ENCODE results near the gene VILL. TPM values are rescaled to one million over a fixed set of nuclear protein-coding genes. Genes with fewer than 3 reads are reported as not detected.

Gene VILL
- total RNA-seq, 1 donor from 2014 or later, result 121 TPM

DNA sequence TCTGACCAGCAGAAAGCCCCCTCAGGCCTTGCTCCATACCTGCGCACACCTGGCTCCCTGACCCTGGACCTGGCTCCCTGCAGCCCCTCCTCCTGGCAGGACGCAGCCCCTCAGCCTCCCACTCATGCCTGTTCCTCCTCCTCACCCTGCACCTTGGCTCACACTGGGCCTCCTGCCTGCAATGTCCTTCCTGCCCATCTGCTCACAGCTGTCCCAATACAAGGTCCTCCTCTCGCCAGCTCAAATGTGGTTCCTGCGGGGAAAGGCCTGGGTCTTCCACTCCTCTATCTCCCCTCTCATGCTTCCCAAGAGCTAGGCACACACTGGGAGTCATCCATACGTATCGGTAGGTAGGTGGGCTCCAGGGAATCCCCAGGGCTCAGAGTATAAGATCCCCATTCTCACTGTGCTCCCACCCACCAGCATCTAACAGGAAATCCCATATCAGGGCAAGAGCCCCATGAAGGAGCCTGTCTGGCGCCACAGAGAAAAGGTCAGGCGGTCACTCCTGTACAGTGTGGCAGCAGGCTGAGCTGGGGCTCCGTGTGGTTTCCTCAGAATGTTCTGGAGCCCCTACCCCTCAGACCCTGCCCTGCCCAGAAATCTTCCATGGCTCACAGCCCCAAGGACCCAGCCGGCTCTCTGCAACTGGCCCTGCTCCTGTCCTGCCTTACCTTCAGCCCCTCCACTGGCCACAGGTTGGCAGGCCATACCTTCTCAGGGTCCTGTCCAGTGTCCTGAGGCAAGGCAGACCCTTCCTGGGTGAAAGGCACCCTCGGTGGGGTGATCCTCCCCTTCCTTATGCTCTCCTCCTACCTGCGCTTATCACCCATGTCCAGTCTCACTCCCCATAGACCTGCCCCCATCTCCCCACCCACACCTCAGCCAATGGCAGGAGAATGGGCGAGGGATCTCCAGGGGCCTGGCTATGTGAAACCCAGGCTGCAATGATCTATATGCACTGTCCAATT is 28.0 kb downstream of the VILL start:
- FAIRE-seq, result no peak
- H3K27me3 ChIP-seq (ENCODE audit: control insufficient read depth, insufficient read depth, low read length), result no peaks in the 10 kb centered on the region
- DNase-seq (ENCODE audit: low read depth), result no peak
- peaks cover 34% of the 10 kb centered on the region for H3K36me3 ChIP-seq (ENCODE audit: control insufficient read depth, insufficient read depth, low read length)
- TF ChIP-seq, protein P1, sequence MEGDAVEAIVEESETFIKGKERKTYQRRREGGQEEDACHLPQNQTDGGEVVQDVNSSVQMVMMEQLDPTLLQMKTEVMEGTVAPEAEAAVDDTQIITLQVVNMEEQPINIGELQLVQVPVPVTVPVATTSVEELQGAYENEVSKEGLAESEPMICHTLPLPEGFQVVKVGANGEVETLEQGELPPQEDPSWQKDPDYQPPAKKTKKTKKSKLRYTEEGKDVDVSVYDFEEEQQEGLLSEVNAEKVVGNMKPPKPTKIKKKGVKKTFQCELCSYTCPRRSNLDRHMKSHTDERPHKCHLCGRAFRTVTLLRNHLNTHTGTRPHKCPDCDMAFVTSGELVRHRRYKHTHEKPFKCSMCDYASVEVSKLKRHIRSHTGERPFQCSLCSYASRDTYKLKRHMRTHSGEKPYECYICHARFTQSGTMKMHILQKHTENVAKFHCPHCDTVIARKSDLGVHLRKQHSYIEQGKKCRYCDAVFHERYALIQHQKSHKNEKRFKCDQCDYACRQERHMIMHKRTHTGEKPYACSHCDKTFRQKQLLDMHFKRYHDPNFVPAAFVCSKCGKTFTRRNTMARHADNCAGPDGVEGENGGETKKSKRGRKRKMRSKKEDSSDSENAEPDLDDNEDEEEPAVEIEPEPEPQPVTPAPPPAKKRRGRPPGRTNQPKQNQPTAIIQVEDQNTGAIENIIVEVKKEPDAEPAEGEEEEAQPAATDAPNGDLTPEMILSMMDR (IDR thresholded peaks at IDR 0.05; ENCODE audit: insufficient read depth, low read length, severe bottlenecking), result no peak
- no peak overlapping the region for H3K4me3 ChIP-seq (ENCODE audit: low read depth, low read length)

DNA sequence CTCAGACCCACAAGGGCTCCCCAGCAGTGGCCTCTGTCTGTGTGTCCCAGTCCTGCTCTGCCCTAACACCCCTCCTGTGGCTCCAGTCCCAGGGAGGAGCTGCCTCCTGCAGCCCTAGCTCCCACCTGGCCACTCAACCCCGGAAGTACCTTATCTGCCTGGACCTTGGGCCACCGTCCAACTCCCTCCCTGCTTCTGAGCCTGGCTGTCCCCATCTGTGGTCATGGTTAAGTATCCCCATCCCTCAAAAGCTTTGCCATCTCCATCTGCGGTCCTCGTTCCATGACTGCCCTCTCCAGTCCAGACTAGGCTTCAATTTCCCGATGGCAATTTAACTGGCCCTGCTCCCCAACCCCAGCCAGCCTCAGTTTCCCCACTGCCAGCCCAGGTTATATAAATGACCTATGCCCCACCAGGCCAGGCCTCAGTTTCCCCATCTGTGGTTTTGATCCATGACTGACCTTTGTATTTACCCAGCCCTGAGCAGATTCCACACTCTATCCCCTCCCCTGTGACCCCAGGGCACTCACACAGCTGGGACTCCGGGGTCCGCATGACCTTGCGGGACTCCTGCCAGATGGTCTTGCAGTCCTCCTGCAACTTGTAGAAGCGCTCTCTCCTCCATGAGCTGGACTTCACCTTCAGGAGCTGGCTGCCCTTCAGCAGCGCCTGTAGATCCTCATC is 29.2 kb downstream of the VILL start:
- Histone ChIP-seq H3K36me3 (ENCODE audit: control insufficient read depth, insufficient read depth, low read length) (peaks cover 34% of the 10 kb centered on the region), H3K27me3 (ENCODE audit: control insufficient read depth, insufficient read depth, low read length) (no peaks in the 10 kb centered on the region), H3K4me3 (ENCODE audit: low read depth, low read length) (no peak overlapping the region)
- DNase-seq (ENCODE audit: low read depth) (no peak), FAIRE-seq (no peak)
- TF ChIP-seq, protein P1 (IDR thresholded peaks at IDR 0.05; ENCODE audit: insufficient read depth, low read length, severe bottlenecking), result no peak

DNA sequence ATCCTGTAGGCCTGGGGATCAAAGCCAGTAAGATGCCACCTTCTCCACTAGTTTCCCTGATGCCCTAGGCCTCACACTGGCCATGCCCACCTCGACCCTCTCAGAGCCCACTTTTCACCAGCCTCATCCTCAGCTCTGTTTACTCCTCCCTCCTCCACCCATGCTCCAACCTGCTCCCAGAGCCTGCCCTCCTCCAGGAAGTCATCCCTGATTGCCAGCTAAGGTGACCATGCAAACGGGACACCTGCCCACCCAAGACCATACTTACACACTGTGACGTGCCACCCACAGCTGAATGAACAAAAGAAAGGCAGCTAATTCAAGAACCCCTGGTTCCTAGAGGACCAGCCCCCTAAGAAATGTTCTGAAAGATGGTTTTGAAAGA is 29.7 kb downstream of the VILL start:
- TF ChIP-seq, protein P1 (IDR thresholded peaks at IDR 0.05; ENCODE audit: insufficient read depth, low read length, severe bottlenecking), result no peak
- H3K36me3 ChIP-seq (ENCODE audit: control insufficient read depth, insufficient read depth, low read length), result peaks cover 32% of the 10 kb centered on the region
- no peak overlapping the region for H3K4me3 ChIP-seq (ENCODE audit: low read depth, low read length)
- no peak for DNase-seq (ENCODE audit: low read depth)
- no peaks in the 10 kb centered on the region for H3K27me3 ChIP-seq (ENCODE audit: control insufficient read depth, insufficient read depth, low read length)
- no peak for FAIRE-seq

DNA sequence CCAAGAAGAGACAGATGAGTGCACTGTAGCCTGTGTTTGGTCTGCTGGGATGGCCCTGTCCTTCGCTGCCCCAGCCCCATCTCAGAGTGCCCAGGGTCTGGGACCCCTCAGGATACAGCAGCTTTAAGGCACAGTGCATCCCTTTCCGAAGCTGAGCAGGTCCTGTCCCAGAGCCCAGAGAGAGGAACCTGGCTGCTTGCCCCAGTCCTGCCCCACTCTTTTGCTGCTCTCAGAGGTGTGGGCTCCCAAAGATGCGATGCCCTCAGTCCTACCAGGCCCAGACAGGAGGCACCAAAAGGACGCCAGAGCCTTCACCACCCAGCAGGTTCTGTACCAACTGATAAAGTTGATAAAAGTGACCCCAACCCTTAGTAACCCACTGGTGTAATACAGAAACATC is 30.6 kb downstream of the VILL start:
- H3K36me3 ChIP-seq (ENCODE audit: control insufficient read depth, insufficient read depth, low read length), result peaks cover 26% of the 10 kb centered on the region
- TF ChIP-seq, protein P1 (IDR thresholded peaks at IDR 0.05; ENCODE audit: insufficient read depth, low read length, severe bottlenecking), result no peak
- FAIRE-seq (no peak), DNase-seq (ENCODE audit: low read depth) (no peak)
- no peak overlapping the region for H3K4me3 ChIP-seq (ENCODE audit: low read depth, low read length)
- no peaks in the 10 kb centered on the region for H3K27me3 ChIP-seq (ENCODE audit: control insufficient read depth, insufficient read depth, low read length)

DNA sequence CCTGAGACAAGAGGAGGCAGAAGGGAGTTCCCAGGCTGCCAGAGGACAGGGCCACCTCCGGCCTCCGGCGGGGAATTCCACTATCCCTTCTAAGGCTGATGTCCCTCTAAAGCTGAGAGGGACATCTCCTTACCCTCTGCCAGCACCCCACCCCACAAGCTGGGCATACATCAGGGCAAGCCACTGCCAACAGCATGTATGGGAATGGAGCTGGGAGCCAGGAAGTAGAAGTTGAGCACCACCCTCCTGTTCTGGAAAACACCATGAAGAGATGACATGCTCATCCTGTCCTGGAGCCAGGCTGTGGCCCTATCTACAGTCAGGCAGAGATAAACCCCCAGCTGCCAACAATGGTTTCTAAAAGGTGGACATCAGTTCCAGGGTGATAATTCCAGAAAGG is 31.7 kb downstream of the VILL start:
- Histone ChIP-seq H3K36me3 (ENCODE audit: control insufficient read depth, insufficient read depth, low read length) (peaks cover 15% of the 10 kb centered on the region), H3K27me3 (ENCODE audit: control insufficient read depth, insufficient read depth, low read length) (no peaks in the 10 kb centered on the region), H3K4me3 (ENCODE audit: low read depth, low read length) (no peak overlapping the region)
- FAIRE-seq (no peak), DNase-seq (ENCODE audit: low read depth) (no peak)
- TF ChIP-seq, protein P1 (IDR thresholded peaks at IDR 0.05; ENCODE audit: insufficient read depth, low read length, severe bottlenecking), result no peak

All from bronchial epithelial cell (primary cell).